Measurements from ENCODE around the gene SBF1.
A peak's percentile ranks its signal among the peaks of the same experiment; 100 is the strongest.
"Not testable (repeated sequence)": the region's sequence is repeated elsewhere in the genome, so short reads cannot be mapped to it uniquely, and the experiment has no call there.

SBF1 gene

DNA sequence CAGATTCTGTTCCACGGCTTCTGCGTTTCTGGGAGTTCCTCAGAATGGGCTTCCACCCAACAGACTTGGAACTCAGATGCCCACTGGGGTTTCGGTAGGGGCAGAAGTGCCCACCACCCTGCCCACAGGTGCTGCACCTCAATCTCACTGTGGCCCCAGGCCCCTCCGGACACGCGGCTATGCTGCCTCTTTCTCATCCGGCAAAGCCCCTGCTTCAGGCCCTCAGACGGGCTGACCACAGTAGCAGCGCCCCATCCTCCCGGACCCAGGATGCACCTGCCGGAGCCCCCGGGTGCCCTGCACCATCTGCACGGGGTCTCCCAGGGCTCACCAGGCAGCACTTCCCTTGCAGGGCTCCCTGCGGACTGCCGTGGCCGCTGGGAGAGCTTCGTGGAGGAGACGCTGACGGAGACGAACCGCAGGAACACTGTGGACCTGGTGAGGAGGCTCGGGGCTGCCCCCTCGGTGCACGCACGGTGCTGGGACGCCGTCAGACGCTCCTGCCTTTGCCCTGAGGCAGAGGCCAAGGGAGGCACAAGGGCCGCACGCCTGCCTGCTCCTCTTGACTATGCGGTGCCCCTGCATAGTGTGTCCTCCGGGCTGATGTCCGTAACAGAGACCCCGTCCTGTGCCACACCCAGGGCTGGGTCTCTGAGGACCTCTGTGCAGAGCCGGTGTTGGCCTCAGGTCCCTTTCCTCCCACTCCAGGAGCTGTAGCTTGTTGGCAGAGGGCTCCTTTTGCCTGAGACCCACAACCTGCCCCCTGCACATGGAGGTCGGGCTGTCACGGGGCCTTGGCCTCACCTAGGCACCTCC is 38.6 kb downstream of the SBF1 start:
- no peak overlapping the region for H3K4me3 ChIP-seq (ENCODE audit: low read depth, low read length)
- DNase-seq (ENCODE audit: low read depth) = no peak

DNA sequence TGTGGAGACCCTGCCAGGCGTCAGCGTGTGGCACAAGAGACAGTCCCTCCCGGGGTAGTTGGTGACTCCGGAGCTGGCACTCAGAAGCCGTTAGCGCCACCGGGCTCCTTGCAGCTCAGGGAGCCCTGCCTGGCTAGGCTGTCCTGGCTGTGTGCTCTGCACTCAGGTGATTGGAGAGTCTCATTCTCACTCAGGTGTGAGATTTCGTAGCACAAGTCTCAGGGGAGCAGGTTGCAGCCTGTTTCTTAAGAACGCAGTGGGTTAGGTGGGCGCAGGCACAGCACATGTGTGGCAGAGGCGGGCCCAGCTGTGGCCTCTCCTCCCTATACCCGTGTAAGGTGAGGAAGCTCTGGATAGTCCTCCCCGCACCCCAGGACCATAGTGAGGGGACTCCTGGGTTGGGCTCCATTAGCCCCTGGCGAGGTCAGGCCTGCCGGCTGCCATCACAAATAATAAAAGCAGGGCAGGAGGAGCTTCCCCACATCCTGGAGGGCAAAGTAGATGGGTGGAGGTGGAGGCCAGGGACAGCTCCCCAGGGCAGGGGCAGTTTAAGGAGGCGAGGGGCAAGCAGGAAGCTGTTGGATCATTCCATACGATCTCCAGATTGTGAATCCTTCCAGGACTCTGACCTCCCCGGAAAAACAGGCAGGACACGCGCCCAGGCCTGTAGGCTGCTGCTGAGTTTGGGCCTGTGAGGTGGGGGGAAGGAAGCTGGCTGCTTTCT is 39.4 kb downstream of the SBF1 start:
- no peak for DNase-seq (ENCODE audit: low read depth)
- H3K4me3 ChIP-seq (ENCODE audit: low read depth, low read length) = no peak overlapping the region

DNA sequence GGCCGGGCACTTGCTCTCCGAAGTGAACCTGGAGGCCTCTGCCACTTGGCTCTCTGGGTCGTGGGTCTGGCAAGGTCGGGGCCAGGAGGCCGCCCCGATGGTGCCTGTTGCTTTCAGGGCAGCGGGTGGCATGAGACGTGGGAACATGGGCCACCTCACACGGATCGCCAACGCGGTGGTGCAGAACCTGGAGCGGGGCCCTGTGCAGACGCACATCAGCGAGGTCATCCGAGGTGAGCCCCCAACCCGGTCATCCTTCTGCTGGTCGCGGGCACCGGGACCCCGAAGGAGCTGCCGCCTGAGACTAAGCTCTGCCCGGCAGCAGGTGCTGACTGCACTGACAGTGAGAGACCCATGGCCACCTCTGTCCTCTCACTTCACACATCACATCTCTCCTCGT is 40.0 kb downstream of the SBF1 start:
- no peak overlapping the region for H3K4me3 ChIP-seq (ENCODE audit: low read depth, low read length)
- DNase-seq (ENCODE audit: low read depth) = no peak

- not testable (repeated sequence) for H3K4me3 ChIP-seq (ENCODE audit: low read depth, low read length); DNase-seq (ENCODE audit: low read depth)
Measured at GRCh38 chr22:50432877-50433510, 41.8 kb downstream of the SBF1 start.

GRCh38 chr22:50432131-50432876 is 42.5 kb downstream of the SBF1 start:
- no peak overlapping the region for H3K4me3 ChIP-seq (ENCODE audit: low read depth, low read length)

GRCh38 chr22:50425179-50425916 is 49.5 kb downstream of the SBF1 start:
- DNase-seq (ENCODE audit: low read depth) = no peak
- H3K4me3 ChIP-seq (ENCODE audit: low read depth, low read length) = no peak overlapping the region

More at GRCh38 chr22:50432131-50432876, 42.5 kb downstream of the SBF1 start:
- DNase-seq (ENCODE audit: low read depth) = no peak

- no peak for DNase-seq (ENCODE audit: low read depth)
- H3K4me3 ChIP-seq (ENCODE audit: low read depth, low read length) = no peak overlapping the region
Measured at GRCh38 chr22:50423956-50424355, 50.9 kb downstream of the SBF1 start.

DNA sequence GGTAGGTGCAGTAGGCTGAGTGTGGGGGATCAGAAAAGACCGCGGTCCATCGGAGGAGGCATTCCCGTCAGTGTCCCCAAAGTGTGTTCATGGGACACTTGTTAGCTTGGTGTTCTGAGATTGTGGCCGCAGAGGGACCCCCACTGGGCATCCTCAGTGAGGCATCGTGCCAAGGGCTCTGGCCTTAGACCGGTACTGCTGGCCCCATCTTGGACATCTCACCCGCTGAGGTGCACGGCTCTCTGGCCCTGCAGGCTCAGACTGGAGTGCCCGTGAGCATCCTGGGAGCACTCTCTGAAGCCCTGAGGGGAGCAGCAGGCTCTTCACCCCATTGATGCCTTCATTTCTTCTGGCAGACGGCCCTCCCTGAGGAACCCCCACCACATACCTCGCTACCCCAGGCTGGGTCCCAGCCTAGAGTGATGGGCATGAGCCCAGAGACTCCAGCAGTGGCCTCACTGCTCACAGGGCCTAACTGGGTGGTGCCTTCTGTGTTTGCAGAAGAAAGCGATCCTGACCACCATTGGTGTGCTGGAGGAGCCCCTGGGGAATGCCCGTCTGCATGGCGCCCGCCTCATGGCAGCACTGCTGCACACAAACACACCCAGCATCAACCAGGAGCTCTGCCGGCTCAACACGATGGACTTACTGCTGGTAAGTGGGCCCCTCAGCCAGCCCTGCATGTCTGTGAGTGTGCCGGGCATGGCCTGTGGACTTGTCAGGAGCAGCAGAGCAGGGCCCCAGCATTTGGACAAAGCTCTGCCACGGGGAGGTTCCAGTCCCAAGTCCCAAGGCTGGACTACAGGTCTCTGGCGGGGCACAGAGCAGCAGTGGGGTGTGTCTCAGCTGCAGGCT is 51.6 kb downstream of the SBF1 start:
- H3K4me3 ChIP-seq (ENCODE audit: low read depth, low read length) = no peak overlapping the region
- no peak for DNase-seq (ENCODE audit: low read depth)

- H3K4me3 ChIP-seq (ENCODE audit: low read depth, low read length) = no peak overlapping the region
Measured at GRCh38 chr22:50422046-50422445, 52.8 kb downstream of the SBF1 start.

DNA sequence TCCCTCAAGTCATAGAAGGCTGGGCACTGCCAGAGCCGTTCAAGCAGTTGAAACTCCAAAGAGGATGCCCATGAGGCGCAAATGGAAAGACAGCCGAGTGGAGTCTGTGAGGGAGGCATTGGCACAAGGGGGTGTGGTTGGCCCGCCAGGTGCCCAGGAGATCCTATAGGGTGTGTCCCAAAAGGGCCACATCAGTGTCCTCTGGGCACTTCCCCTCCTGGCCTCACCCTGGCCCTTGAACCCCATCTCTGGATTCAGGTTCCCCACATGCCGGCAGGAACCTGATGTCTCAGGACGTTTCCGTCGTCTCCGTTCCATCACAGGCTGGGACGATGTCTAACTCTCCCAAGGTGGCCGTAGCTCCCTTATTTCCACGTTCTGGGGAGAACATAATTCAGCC is 54.3 kb downstream of the SBF1 start:
- no peak overlapping the region for H3K4me3 ChIP-seq (ENCODE audit: low read depth, low read length)

More at GRCh38 chr22:50422046-50422445, 52.8 kb downstream of the SBF1 start:
- DNase-seq (ENCODE audit: low read depth) = no peak

DNA sequence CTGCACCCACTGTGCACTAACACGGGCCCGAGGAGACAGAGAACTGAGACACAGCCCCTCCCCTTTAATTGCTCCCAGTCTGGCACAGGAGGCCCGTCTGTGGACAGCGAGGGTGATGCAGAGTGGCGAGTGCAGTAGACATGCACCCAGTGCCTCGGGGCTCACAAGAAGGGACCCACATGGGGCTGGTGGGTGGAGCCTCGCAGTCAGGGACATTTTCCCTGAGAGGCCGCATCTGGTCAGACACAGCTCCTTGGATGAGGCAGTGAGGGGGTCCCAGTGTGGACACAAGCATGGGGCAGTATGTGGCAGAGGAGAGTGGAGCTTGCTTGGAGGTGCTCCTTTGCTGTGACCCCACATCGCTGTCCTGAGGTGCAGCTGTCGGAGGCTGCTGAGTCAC is 54.8 kb downstream of the SBF1 start:
- DNase-seq (ENCODE audit: low read depth) = no peak
- H3K4me3 ChIP-seq (ENCODE audit: low read depth, low read length) = no peak overlapping the region

More for the DNA sequence above, 54.3 kb downstream of the SBF1 start:
- no peak for DNase-seq (ENCODE audit: low read depth)

DNA sequence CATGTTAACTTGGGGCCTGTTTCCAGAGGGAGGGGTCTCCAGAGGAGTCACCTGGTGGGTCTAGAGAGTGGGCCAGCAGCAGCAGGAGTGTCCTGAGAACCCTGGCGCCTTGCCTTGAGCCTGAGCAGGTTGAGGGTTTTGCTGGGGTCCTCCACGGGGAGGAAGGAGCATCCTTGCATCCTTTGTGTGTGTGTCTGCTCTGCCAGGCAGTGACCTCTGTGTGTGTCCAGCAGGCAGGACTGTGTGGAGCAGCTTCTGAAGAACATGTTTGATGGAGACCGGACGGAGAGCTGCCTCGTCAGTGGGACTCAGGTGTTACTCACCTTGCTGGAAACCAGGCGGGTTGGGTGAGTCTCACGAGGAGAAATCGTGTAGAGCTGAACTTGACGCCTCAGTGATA is 55.7 kb downstream of the SBF1 start:
- no peak for DNase-seq (ENCODE audit: low read depth)
- no peak overlapping the region for H3K4me3 ChIP-seq (ENCODE audit: low read depth, low read length)

GRCh38 chr22:50418624-50419023 is 56.2 kb downstream of the SBF1 start:
- DNase-seq (ENCODE audit: low read depth) = no peak

DNA sequence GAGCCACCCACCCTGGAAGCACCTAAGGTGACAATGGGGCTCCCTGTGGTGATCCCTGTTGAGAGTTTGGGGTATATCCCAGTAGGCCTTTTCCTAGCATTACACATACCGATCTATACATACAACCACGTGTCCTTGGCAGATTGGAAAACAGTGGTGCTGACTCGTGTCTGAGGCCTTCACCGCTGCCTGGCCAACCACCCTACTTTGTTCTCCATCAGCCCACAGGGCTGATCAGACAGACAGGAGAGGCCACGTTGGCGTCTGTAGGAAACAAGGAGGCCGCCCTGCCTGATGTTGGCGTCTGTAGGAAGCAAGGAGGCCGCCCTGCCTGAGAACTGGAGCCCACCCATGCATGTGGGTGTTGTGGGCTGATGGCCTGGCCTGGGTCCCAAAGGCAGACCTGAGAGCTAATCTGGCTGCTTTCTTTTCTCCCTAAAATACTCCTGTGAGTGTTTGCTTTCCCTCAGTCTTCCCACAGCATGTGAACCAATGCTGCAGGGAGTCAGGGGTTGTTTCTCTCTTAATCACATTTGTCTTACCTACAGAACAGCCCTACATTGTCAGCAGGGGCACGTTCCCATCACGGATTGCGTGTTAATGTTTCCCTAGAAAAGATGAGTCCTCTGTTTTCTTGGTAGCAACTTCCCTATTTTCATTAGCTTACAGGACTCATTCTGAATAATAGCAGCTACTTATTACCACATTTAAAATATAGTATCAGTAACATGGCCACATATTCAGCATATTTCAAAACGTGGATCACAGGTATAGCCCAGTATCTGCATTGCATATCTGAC is 57.2 kb downstream of the SBF1 start:
- H3K4me3 ChIP-seq (ENCODE audit: low read depth, low read length) = no peak overlapping the region
- DNase-seq (ENCODE audit: low read depth) = peak; percentile 2

More at GRCh38 chr22:50418624-50419023, 56.2 kb downstream of the SBF1 start:
- H3K4me3 ChIP-seq (ENCODE audit: low read depth, low read length) = no peak overlapping the region

GRCh38 chr22:50416996-50417395 is 57.8 kb downstream of the SBF1 start:
- no peak for DNase-seq (ENCODE audit: low read depth)

GRCh38 chr22:50415426-50415825 is 59.4 kb downstream of the SBF1 start:
- no peak overlapping the region for H3K4me3 ChIP-seq (ENCODE audit: low read depth, low read length)
- DNase-seq (ENCODE audit: low read depth) = no peak

More at GRCh38 chr22:50416996-50417395, 57.8 kb downstream of the SBF1 start:
- no peak overlapping the region for H3K4me3 ChIP-seq (ENCODE audit: low read depth, low read length)
